Karpas-422 (cell line): Measurements from ENCODE around the gene LYRM2. TPM values are rescaled to one million over a fixed set of nuclear protein-coding genes. Genes with fewer than 3 reads are reported as not detected.

Source experiments
- DNase-seq: peaks from one replicate; pipeline ENCODE4 v3.0.0-alpha.2; 2015
- H2AFZ ChIP-seq: fragments of 200-600 bp; sonication (generic); 2 replicates; pipeline ENCODE4 v1.6.1; 2014; ENCODE audit warnings: antibody characterized with exemption, low read length, mixed read lengths
- H3K27ac ChIP-seq: fragments of 200-600 bp; sonication (generic); 2 replicates; pipeline ENCODE4 v1.5.1; 2014; ENCODE audit warnings: mild to moderate bottlenecking, low read length, moderate library complexity
- H3K27me3 ChIP-seq: fragments of 200-600 bp; sonication (generic); 2 replicates; pipeline ENCODE4 v1.6.1; 2014; ENCODE audit warnings: low read length, mixed read lengths
- H3K36me3 ChIP-seq: fragments of 200-600 bp; sonication (generic); 2 replicates; pipeline ENCODE4 v1.6.1; 2014; ENCODE audit warnings: low read length, mixed read lengths; ENCODE audit not compliant: insufficient read depth
- H3K4me1 ChIP-seq: fragments of 200-600 bp; sonication (generic); 2 replicates; pipeline ENCODE4 v1.6.1; 2014; ENCODE audit warnings: mild to moderate bottlenecking, low read length, mixed read lengths
- H3K4me2 ChIP-seq: fragments of 200-600 bp; sonication (generic); 2 replicates; pipeline ENCODE4 v1.6.1; 2014; ENCODE audit warnings: low read length, low read depth, mild to moderate bottlenecking; ENCODE audit not compliant: poor library complexity, severe bottlenecking
- H3K4me3 ChIP-seq: fragments of 200-600 bp; sonication (generic); 2 replicates; pipeline ENCODE4 v1.5.1; 2014; ENCODE audit warnings: mild to moderate bottlenecking, antibody characterized with exemption, low read length, mixed read lengths
- H3K79me2 ChIP-seq: fragments of 200-600 bp; sonication (generic); 2 replicates; pipeline ENCODE4 v1.6.1; 2014; ENCODE audit warnings: mild to moderate bottlenecking, low read length, mixed read lengths
- H3K9ac ChIP-seq: fragments of 200-600 bp; sonication (generic); 2 replicates; pipeline ENCODE4 v1.6.0; 2014; ENCODE audit warnings: low read length
- H3K9me2 ChIP-seq: fragments of 200-600 bp; sonication (generic), shearing (Covaris generic); replicated peaks from 2 replicates; pipeline ENCODE4 v1.6.0; 2014; ENCODE audit warnings: mild to moderate bottlenecking, low read length, moderate library complexity; ENCODE audit not compliant: insufficient read depth
- H3K9me3 ChIP-seq: fragments of 300-700, 200-600 bp; sonication (generic); 2 replicates; pipeline ENCODE4 v1.6.1; 2014; ENCODE audit warnings: low read length, mixed read lengths
- H4K20me1 ChIP-seq: fragments of 200-600 bp; sonication (generic); 2 replicates; pipeline ENCODE4 v1.6.1; 2014; ENCODE audit warnings: mild to moderate bottlenecking, antibody characterized with exemption, low read length, low read depth; ENCODE audit not compliant: insufficient read depth
- total RNA-seq: library from RNA; depleted of rRNA; stranded (reverse); fragments of >200 nt; shearing (Covaris generic); gene quantifications from 2 replicates; pipeline ENCODE4 v1.2.3, GENCODE V29; 2014; ENCODE audit warnings: low replicate concordance

The LYRM2 gene
- total RNA-seq, 1 experiment from 2014 or later = 23.9 TPM

- no peak overlapping the region for H3K27ac ChIP-seq
- no peaks in the 10 kb centered on the region for H3K9me3 ChIP-seq
- no peaks in the 10 kb centered on the region for H4K20me1 ChIP-seq
- no peak overlapping the region for H3K4me2 ChIP-seq
- H3K9me2 ChIP-seq = no peaks in the 10 kb centered on the region
- no peaks in the 10 kb centered on the region for H3K4me1 ChIP-seq
- H3K27me3 ChIP-seq = no peaks in the 10 kb centered on the region
- no peak overlapping the region for H3K9ac ChIP-seq
- no peak overlapping the region for H3K4me3 ChIP-seq
- no peaks in the 10 kb centered on the region for H3K79me2 ChIP-seq
- no peak for DNase-seq
- no peaks in the 10 kb centered on the region for H3K36me3 ChIP-seq
- H2AFZ ChIP-seq = no peak overlapping the region
Observed at GRCh38 chr6:89536231-89536630, 102.3 kb downstream of the LYRM2 start.

DNA sequence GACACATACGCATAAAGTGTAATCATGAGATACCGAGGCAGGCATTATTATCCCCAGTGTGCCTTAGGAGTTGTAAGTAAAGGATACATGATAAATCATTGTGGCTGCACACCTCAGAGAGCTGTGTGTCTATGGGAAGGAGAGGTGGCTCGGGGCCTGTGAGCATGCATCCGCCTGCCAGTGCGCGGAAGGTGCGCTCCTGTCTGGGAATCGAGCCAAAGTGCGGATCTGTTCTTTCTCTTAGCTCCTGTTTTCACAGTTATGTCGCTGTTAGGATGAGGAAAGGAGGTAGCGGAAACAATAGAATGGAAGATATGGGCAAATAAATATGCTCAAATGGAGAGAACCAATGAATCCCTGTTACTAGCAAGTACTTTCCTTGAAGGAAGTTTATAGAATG is 107.6 kb downstream of the LYRM2 start:
- no peak for DNase-seq
- H3K9ac ChIP-seq = no peak overlapping the region
- H3K4me2 ChIP-seq = no peak overlapping the region
- H3K9me3 ChIP-seq = no peaks in the 10 kb centered on the region
- no peak overlapping the region for H3K27ac ChIP-seq
- H3K36me3 ChIP-seq = no peaks in the 10 kb centered on the region
- H3K9me2 ChIP-seq = no peaks in the 10 kb centered on the region
- no peak overlapping the region for H3K4me3 ChIP-seq
- H3K79me2 ChIP-seq = no peaks in the 10 kb centered on the region
- no peaks in the 10 kb centered on the region for H3K27me3 ChIP-seq
- H2AFZ ChIP-seq = no peak overlapping the region
- H3K4me1 ChIP-seq = no peaks in the 10 kb centered on the region
- H4K20me1 ChIP-seq = no peaks in the 10 kb centered on the region

GRCh38 chr6:89528866-89529265 is 109.7 kb downstream of the LYRM2 start:
- Histone ChIP-seq H4K20me1 (no peaks in the 10 kb centered on the region), H3K4me3 (no peak overlapping the region), H3K4me2 (no peak overlapping the region), H3K79me2 (no peaks in the 10 kb centered on the region), H3K9me3 (no peaks in the 10 kb centered on the region), H3K36me3 (no peaks in the 10 kb centered on the region), H2AFZ (no peak overlapping the region), H3K9me2 (no peaks in the 10 kb centered on the region), H3K27ac (no peak overlapping the region), H3K4me1 (no peaks in the 10 kb centered on the region), H3K27me3 (no peaks in the 10 kb centered on the region), H3K9ac (no peak overlapping the region)
- DNase-seq = no peak

GRCh38 chr6:89527634-89528033 is 110.9 kb downstream of the LYRM2 start:
- Histone ChIP-seq H3K4me2 (no peak overlapping the region), H3K9me2 (no peaks in the 10 kb centered on the region), H3K27me3 (no peaks in the 10 kb centered on the region), H3K9ac (no peak overlapping the region), H3K4me1 (no peaks in the 10 kb centered on the region), H3K79me2 (no peaks in the 10 kb centered on the region), H3K9me3 (no peaks in the 10 kb centered on the region), H4K20me1 (no peaks in the 10 kb centered on the region), H3K4me3 (no peak overlapping the region), H2AFZ (no peak overlapping the region), H3K36me3 (no peaks in the 10 kb centered on the region), H3K27ac (no peak overlapping the region)
- no peak for DNase-seq

DNA sequence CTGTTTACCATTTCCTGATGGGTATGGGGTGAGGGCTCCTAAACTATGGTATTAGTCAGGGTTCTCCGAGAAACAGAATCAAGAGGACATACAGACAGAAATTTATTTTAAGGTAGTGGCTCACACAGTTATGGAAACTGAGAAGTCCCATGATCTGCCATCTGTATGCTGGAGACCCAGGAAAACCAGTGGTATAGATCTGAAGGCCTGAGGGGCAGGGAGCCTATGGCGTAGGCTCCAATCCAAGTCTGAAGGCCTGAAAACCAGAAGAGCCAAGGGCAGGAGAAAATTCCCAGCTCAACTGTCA is 112.0 kb downstream of the LYRM2 start:
- no peak overlapping the region for H2AFZ ChIP-seq
- H3K4me2 ChIP-seq = no peak overlapping the region

GRCh38 chr6:89525786-89526562 is 112.6 kb downstream of the LYRM2 start:
- DNase-seq = no peak
- H2AFZ ChIP-seq = no peak overlapping the region
- H3K79me2 ChIP-seq = no peaks in the 10 kb centered on the region
- no peaks in the 10 kb centered on the region for H3K9me3 ChIP-seq
- H3K4me1 ChIP-seq = no peaks in the 10 kb centered on the region
- no peaks in the 10 kb centered on the region for H3K36me3 ChIP-seq
- no peak overlapping the region for H3K4me2 ChIP-seq
- no peaks in the 10 kb centered on the region for H4K20me1 ChIP-seq
- H3K27ac ChIP-seq = no peak overlapping the region
- no peak overlapping the region for H3K4me3 ChIP-seq
- H3K9me2 ChIP-seq = no peaks in the 10 kb centered on the region
- H3K27me3 ChIP-seq = no peaks in the 10 kb centered on the region
- H3K9ac ChIP-seq = no peak overlapping the region

More for the DNA sequence above, 112.0 kb downstream of the LYRM2 start:
- Histone ChIP-seq H4K20me1 (no peaks in the 10 kb centered on the region), H3K36me3 (no peaks in the 10 kb centered on the region), H3K9me2 (no peaks in the 10 kb centered on the region), H3K27ac (no peak overlapping the region), H3K9ac (no peak overlapping the region), H3K27me3 (no peaks in the 10 kb centered on the region), H3K9me3 (no peaks in the 10 kb centered on the region), H3K4me3 (no peak overlapping the region), H3K79me2 (no peaks in the 10 kb centered on the region), H3K4me1 (no peaks in the 10 kb centered on the region)
- no peak for DNase-seq

- Histone ChIP-seq H3K9ac (no peak overlapping the region), H3K79me2 (no peaks in the 10 kb centered on the region), H3K4me3 (no peak overlapping the region), H4K20me1 (no peaks in the 10 kb centered on the region), H3K4me1 (no peaks in the 10 kb centered on the region), H3K36me3 (no peaks in the 10 kb centered on the region), H3K27me3 (no peaks in the 10 kb centered on the region), H3K9me3 (no peaks in the 10 kb centered on the region), H3K27ac (no peak overlapping the region), H3K4me2 (no peak overlapping the region), H2AFZ (no peak overlapping the region), H3K9me2 (no peaks in the 10 kb centered on the region)
- no peak for DNase-seq
Observed at GRCh38 chr6:89522778-89523177, 115.8 kb downstream of the LYRM2 start.

DNA sequence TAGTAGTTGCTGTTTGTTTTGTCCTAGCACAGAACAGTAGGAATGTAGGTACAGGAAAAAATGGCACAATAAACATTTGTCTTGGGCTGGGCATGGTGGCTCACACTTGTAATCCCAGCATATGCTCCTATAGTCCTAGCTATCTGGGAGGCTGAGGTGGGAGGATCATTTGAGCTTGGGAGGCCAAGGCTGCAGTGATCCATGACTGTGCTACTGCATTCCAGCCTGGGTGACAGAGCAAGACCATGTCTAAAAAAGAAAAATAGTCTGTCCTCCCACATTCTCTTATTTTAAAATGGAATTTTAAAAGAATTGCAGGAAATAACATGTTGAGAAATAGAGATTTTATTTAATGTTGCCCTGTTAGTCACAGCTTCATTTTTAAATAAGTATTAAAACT is 117.8 kb downstream of the LYRM2 start:
- Histone ChIP-seq H3K4me2 (no peak overlapping the region), H3K4me3 (no peak overlapping the region), H2AFZ (no peak overlapping the region), H3K9me2 (no peaks in the 10 kb centered on the region), H3K36me3 (no peaks in the 10 kb centered on the region), H3K9me3 (no peaks in the 10 kb centered on the region), H3K79me2 (no peaks in the 10 kb centered on the region), H4K20me1 (no peaks in the 10 kb centered on the region), H3K9ac (no peak overlapping the region), H3K4me1 (no peaks in the 10 kb centered on the region), H3K27ac (no peak overlapping the region), H3K27me3 (no peaks in the 10 kb centered on the region)
- DNase-seq = no peak
